Type B pancreatic cell (in vitro differentiated cells): Measurements from ENCODE around the gene LTBR. TPM values are rescaled to one million over a fixed set of nuclear protein-coding genes. Genes with fewer than 3 reads are reported as not detected.

Source experiments
- DNase-seq: peaks from one replicate; pipeline ENCODE4 v3.0.0; 2021; ENCODE audit warnings: mixed read lengths; ENCODE audit not compliant: unreplicated experiment; ENCODE audit errors: extremely low spot score
- H3K27ac Mint-ChIP-seq: 2 replicates; pipeline ENCODE4 v1.8.0; 2021; ENCODE audit warnings: mild to moderate bottlenecking, mixed read lengths
- H3K27me3 Mint-ChIP-seq: 2 replicates; pipeline ENCODE4 v1.8.0; 2021; ENCODE audit warnings: mixed read lengths
- H3K36me3 Mint-ChIP-seq: 2 replicates; pipeline ENCODE4 v1.8.0; 2021; ENCODE audit warnings: mixed read lengths
- H3K4me1 Mint-ChIP-seq: one replicate; pipeline ENCODE4 v1.8.0; 2021; ENCODE audit warnings: mixed read lengths; ENCODE audit not compliant: unreplicated experiment
- H3K4me3 Mint-ChIP-seq: 2 replicates; pipeline ENCODE4 v1.8.0; 2021; ENCODE audit warnings: mild to moderate bottlenecking, mixed read lengths
- H3K9me3 Mint-ChIP-seq: 2 replicates; pipeline ENCODE4 v1.8.0; 2021; ENCODE audit warnings: mixed read lengths
- CTCF ChIP-seq: fragments of 200-600 bp; sonication (generic); conservative IDR thresholded peaks from 2 replicates; pipeline ENCODE4 v1.5.0; 2021; ENCODE audit warnings: antibody characterized with exemption, mild to moderate bottlenecking
- total RNA-seq: library from RNA; stranded (reverse); gene quantifications from 2 replicates; pipeline ENCODE4 v1.2.1, GENCODE V29; 2021; ENCODE audit warnings: low replicate concordance

Gene LTBR
- total RNA-seq, 1 donor from 2014 or later: 18.5 TPM

- H3K27ac Mint-ChIP-seq: peak overlapping the region; percentile 37
- H3K4me1 Mint-ChIP-seq: peaks cover 4% of the 10 kb centered on the region
- H3K9me3 Mint-ChIP-seq: no peaks in the 10 kb centered on the region
- DNase-seq: no peak
- peaks cover 6% of the 10 kb centered on the region for H3K36me3 Mint-ChIP-seq
- no peaks in the 10 kb centered on the region for H3K27me3 Mint-ChIP-seq
- H3K4me3 Mint-ChIP-seq: peak overlapping the region; percentile 11
- no peak for TF ChIP-seq CTCF
Measured at GRCh38 chr12:6386491-6386890, 2.5 kb downstream of the LTBR start.

- H3K36me3 Mint-ChIP-seq: peaks cover 9% of the 10 kb centered on the region
- peak overlapping the region; percentile 67 for H3K4me3 Mint-ChIP-seq
- no peaks in the 10 kb centered on the region for H3K9me3 Mint-ChIP-seq
- no peak for DNase-seq
- H3K27me3 Mint-ChIP-seq: peaks cover 2% of the 10 kb centered on the region
- TF ChIP-seq CTCF: no peak
- H3K4me1 Mint-ChIP-seq: peaks cover 4% of the 10 kb centered on the region
- H3K27ac Mint-ChIP-seq: peak overlapping the region; percentile 37
Measured at GRCh38 chr12:6387541-6387940, 3.6 kb downstream of the LTBR start.

- Mint-ChIP-seq H3K27ac (peak overlapping the region; percentile 64), H3K27me3 (peaks cover 3% of the 10 kb centered on the region), H3K4me1 (peaks cover 4% of the 10 kb centered on the region), H3K36me3 (peaks cover 12% of the 10 kb centered on the region), H3K4me3 (no peak overlapping the region), H3K9me3 (no peaks in the 10 kb centered on the region)
- no peak for DNase-seq
- no peak for TF ChIP-seq CTCF
Measured at GRCh38 chr12:6390084-6390799, 6.3 kb downstream of the LTBR start.

GRCh38 chr12:6391013-6391412 lies 7.1 kb downstream of the LTBR start:
- DNase-seq: no peak
- Mint-ChIP-seq H3K9me3 (no peaks in the 10 kb centered on the region), H3K4me3 (no peak overlapping the region), H3K27ac (peak overlapping the region; percentile 98), H3K27me3 (peaks cover 3% of the 10 kb centered on the region), H3K4me1 (peaks cover 4% of the 10 kb centered on the region), H3K36me3 (peaks cover 20% of the 10 kb centered on the region)
- TF ChIP-seq CTCF: no peak

GRCh38 chr12:6392504-6392903 lies 8.5 kb downstream of the LTBR start:
- Mint-ChIP-seq H3K4me3 (peak overlapping the region; percentile 77), H3K27me3 (peaks cover 3% of the 10 kb centered on the region), H3K27ac (peak overlapping the region; percentile 98), H3K36me3 (peaks cover 22% of the 10 kb centered on the region), H3K4me1 (peaks cover 4% of the 10 kb centered on the region), H3K9me3 (no peaks in the 10 kb centered on the region)
- no peak for TF ChIP-seq CTCF
- DNase-seq: no peak

GRCh38 chr12:6393109-6393508 lies 9.1 kb downstream of the LTBR start:
- TF ChIP-seq CTCF: no peak
- peaks cover 22% of the 10 kb centered on the region for H3K36me3 Mint-ChIP-seq
- no peak overlapping the region for H3K4me3 Mint-ChIP-seq
- H3K27me3 Mint-ChIP-seq: peaks cover 3% of the 10 kb centered on the region
- H3K4me1 Mint-ChIP-seq: no peaks in the 10 kb centered on the region
- H3K27ac Mint-ChIP-seq: no peak overlapping the region
- no peaks in the 10 kb centered on the region for H3K9me3 Mint-ChIP-seq
- DNase-seq: no peak
